ENCODE results near the gene LYPD6.

DNA sequence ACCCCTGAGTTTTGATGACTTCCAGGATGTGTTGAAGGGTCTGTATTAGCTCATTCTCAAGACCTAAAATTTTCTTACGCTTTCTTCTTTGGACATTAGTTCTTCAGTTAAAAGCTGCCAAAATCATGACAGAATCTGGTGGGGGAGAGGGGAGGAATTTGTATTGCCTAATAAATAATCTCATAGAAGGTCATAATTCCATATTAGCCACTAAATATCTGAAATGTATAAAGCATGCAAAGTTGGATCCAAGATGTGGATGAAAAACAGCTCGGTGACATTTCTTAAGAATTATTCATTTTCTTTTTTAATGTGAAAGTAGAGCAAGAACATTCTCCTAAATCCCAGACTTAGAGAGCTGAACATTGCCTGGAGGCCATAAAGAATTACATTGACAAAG is 137.0 kb downstream of the LYPD6 start:
- TF ChIP-seq POLR2A (IDR thresholded peaks at IDR 0.05; ENCODE audit: low read depth) (no peak), POLR2AphosphoS5 (IDR thresholded peaks at IDR 0.05) (no peak)
- TF ChIP-seq, protein P1, sequence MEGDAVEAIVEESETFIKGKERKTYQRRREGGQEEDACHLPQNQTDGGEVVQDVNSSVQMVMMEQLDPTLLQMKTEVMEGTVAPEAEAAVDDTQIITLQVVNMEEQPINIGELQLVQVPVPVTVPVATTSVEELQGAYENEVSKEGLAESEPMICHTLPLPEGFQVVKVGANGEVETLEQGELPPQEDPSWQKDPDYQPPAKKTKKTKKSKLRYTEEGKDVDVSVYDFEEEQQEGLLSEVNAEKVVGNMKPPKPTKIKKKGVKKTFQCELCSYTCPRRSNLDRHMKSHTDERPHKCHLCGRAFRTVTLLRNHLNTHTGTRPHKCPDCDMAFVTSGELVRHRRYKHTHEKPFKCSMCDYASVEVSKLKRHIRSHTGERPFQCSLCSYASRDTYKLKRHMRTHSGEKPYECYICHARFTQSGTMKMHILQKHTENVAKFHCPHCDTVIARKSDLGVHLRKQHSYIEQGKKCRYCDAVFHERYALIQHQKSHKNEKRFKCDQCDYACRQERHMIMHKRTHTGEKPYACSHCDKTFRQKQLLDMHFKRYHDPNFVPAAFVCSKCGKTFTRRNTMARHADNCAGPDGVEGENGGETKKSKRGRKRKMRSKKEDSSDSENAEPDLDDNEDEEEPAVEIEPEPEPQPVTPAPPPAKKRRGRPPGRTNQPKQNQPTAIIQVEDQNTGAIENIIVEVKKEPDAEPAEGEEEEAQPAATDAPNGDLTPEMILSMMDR (IDR thresholded peaks at IDR 0.05): no peak

All from esophagus muscularis mucosa (tissue), 3 donors.